Measurements from ENCODE around the gene DOCK1.

- TF ChIP-seq CTCF (IDR thresholded peaks at IDR 0.05; ENCODE audit: low read length) (no peak), EZH2 (optimal IDR thresholded peaks at IDR 0.05; ENCODE audit: low read depth, low read length) (no peak), EZH2phosphoT487 (IDR thresholded peaks at IDR 0.05; ENCODE audit: low read length) (no peak)
These were observed 104.1 kb downstream of the DOCK1 start for GRCh38 chr10:127009366-127009765.

Measured in MM.1S (cell line).